Immature natural killer cell (primary cell): ENCODE data around the gene PGLYRP3. TPM values are rescaled to one million over a fixed set of nuclear protein-coding genes. Genes with fewer than 3 reads are reported as not detected.
"Not testable (repeated sequence)": the region's sequence is repeated elsewhere in the genome, so short reads cannot be mapped to it uniquely, and the experiment has no call there.

Source experiments
- DNase-seq, 3 donors: peaks; one replicate each; pipeline ENCODE4 v3.0.0; 2022; ENCODE audit warnings: mixed read lengths in 1 of 3
- H3K27ac Mint-ChIP-seq, 6 donors: one replicate each; pipeline ENCODE4 v1.8.0; 2020; ENCODE audit warnings: mixed read lengths in 6 of 6, mild to moderate bottlenecking in 5 of 6, inconsistent platforms in 4 of 6, moderate library complexity in 3 of 6
- H3K27me3 Mint-ChIP-seq, 3 donors: one replicate each; pipeline ENCODE4 v1.8.0; 2020 to 2021; ENCODE audit warnings: low read depth in 3 of 3, mild to moderate bottlenecking in 3 of 3, mixed read lengths in 3 of 3, moderate library complexity in 3 of 3, inconsistent platforms in 1 of 3
- H3K36me3 Mint-ChIP-seq, 3 donors: one replicate each; pipeline ENCODE4 v1.8.0; 2020; ENCODE audit warnings: mixed read lengths in 3 of 3, inconsistent platforms in 2 of 3, mild to moderate bottlenecking in 2 of 3
- H3K4me1 Mint-ChIP-seq, 2 donors: one replicate each; pipeline ENCODE4 v1.8.0; 2020; ENCODE audit warnings: inconsistent platforms in 2 of 2, mild to moderate bottlenecking in 2 of 2, mixed read lengths in 2 of 2, moderate library complexity in 1 of 2
- H3K4me3 Mint-ChIP-seq, 5 donors: one replicate each; pipeline ENCODE4 v1.8.0; 2020; ENCODE audit warnings: mild to moderate bottlenecking in 5 of 5, mixed read lengths in 5 of 5, inconsistent platforms in 3 of 5, moderate library complexity in 3 of 5
- H3K9me3 Mint-ChIP-seq, 6 donors: one replicate each; pipeline ENCODE4 v1.8.0; 2020; ENCODE audit warnings: mild to moderate bottlenecking in 6 of 6, mixed read lengths in 6 of 6, inconsistent platforms in 4 of 6, moderate library complexity in 3 of 6
- polyA plus RNA-seq, 3 donors: library from polyadenylated mRNA; unstranded; fragments of 300-500 nt; fragmentation: Illumina TruSeq; gene quantifications; one replicate each; pipeline ENCODE4 v1.2.3, GENCODE V29; 2021

Gene PGLYRP3
- polyA plus RNA-seq, 3 donors from 2014 or later = not detected

DNA sequence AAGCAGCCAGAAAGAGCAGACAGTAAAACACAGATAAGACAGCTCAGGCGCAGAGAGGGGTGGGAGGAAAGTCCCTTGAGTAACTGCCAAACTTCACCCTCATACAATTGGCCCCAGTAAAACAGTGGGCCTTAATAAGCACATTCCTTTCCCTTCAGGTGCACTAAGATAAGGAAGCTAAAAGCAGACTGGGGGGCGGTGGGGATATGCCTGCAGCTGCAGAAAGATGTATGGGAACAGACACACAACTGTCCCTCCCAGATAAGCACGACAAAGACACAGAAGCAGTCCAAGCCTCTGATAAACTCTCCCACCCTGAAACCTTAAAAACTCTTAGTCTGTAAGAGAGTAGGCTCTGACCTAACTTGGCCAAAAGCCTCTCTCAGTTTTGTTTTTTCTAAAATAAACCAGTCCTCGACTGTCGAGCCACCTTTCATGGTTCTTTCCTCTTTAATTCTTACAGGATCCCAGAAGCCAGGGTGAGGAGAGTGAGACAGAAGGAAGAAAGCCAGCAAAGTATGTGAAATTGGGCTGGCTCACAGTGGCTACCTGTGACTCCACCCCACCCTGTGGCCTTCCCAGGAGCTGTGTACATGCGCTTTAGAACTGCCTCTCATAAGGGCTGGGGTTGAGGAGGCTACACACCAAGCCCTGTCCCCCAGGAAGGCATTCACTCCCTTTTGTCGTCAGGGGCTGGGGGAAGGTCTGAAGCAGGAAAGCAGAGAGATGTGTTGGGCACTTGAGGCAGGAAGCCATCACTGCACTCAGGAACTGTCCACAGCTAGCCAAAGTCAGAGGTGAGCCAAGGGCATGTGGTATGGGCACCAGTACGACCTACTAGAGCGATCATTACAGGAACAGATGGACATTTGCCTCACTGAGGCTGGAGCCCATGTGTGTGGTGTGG lies 31.3 kb upstream of the PGLYRP3 start:
- Mint-ChIP-seq H3K9me3 (no peaks in the 10 kb centered on the region), H3K4me1 (peaks cover 20% of the 10 kb centered on the region in 2 donors), H3K4me3 (no peak overlapping the region), H3K36me3 (no peaks in the 10 kb centered on the region), H3K27ac (no peak overlapping the region), H3K27me3 (peaks cover 16 to 20% (median 19%) of the 10 kb centered on the region in 3 donors)
- no peak for DNase-seq

DNA sequence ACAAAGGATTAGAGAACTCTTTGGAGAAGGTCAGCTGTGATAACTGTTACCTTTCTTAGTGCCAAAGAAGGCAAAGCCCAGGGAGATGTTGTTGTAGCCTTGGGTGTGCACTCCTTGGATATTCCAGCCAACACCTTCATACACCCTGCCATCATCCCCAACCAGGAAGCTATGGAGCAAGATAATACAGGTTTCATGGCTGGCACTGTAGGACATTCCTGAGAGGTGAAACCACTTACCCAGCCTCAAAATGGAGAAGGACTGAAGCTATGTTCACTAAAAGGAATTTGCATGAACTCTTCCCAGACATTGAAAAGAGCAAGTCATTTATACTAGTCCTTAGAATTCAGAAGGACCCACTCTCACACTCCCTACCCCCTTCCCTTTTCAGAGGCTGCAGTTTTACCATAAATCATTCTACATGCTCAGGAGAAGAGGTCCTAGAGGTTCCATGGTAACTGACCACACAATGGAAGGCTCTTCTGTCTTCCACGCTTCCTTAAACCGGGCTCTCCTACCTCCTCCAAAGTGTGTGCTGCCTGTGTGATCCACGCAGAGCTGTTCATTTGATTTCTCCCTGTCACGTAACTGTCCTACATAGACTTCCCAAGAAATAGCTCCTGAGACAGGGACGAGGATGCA lies 30.4 kb upstream of the PGLYRP3 start:
- no peak overlapping the region for H3K4me3 Mint-ChIP-seq
- peaks cover 18 to 19% (median 19%) of the 10 kb centered on the region in 3 donors for H3K27me3 Mint-ChIP-seq

DNA sequence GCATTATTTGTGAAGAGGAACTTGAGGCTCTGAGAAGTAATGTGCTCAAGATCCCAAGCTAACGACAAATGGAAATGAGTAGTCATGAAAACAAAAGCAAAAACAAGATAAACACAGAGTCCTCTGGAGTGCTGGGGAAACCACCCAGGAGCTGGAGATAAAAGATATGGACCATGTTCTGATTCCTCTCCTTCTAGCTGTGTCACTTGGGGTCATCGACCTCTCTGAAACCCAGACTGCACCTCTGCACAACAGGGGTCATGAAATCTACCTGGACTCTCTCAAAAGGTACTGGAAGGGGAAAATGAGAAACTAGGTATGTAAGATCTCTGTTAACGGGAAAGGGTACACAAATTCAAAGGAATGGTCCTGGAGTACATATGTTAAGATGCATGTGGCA lies 29.4 kb upstream of the PGLYRP3 start:
- H3K27ac Mint-ChIP-seq = no peak overlapping the region
- no peak overlapping the region for H3K4me3 Mint-ChIP-seq
- no peak for DNase-seq
- peaks cover 15 to 16% (median 16%) of the 10 kb centered on the region in 3 donors for H3K27me3 Mint-ChIP-seq
- no peaks in the 10 kb centered on the region for H3K9me3 Mint-ChIP-seq
- no peaks in the 10 kb centered on the region for H3K36me3 Mint-ChIP-seq
- H3K4me1 Mint-ChIP-seq = peaks cover 20% of the 10 kb centered on the region in 2 donors

More for the DNA sequence above, 30.4 kb upstream of the PGLYRP3 start:
- no peaks in the 10 kb centered on the region for H3K36me3 Mint-ChIP-seq
- DNase-seq = no peak
- H3K9me3 Mint-ChIP-seq = no peaks in the 10 kb centered on the region
- H3K27ac Mint-ChIP-seq = no peak overlapping the region
- H3K4me1 Mint-ChIP-seq = peaks cover 20% of the 10 kb centered on the region in 2 donors

DNA sequence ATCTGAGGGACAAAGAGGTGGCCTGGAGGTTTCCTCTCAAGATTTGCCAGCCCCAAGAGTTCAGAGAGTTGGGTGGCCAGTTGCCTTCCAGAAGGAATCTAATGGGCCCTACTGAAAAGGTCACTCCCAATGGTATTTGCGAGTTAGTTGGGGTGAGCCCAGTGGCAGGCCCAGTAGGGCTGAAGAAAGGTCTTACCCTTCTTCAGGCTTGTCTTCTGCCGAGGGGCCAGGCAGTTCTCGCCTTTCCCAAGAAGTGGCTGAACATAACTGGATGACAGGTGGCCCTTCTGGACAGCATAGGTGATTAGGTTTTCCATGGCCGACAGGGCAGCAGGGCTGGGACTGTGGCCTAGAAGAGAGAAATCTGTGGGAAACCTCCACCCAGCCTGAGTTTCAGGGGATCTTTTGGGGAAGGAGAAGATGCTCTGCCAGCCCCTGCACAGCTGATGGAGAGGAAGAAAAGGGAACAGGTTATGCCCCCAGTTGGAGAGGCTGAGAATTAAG lies 28.7 kb upstream of the PGLYRP3 start:
- Mint-ChIP-seq H3K36me3 (no peaks in the 10 kb centered on the region), H3K27me3 (peaks cover 13 to 16% (median 13%) of the 10 kb centered on the region in 3 donors), H3K9me3 (no peaks in the 10 kb centered on the region), H3K4me1 (peaks cover 17% of the 10 kb centered on the region in 2 donors), H3K4me3 (no peak overlapping the region), H3K27ac (no peak overlapping the region)
- DNase-seq = no peak

DNA sequence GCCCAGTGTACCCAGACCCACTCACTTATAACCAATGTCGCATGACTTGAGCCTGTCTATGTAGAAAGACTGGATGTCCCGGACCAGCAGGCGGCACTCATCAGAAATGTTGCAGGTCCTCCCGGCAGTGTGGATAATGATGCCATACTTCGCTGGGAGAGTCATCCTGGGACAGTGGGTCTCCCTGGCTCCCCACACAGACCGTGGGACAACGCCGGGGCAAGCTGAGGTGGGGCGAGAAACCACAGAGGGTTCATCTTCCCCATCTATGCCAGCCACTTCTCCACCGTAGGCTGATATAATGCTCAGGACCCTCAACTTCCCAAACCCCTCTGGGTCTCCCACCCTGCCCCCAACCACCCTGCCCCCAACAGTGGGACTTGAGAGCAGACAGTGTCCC lies 27.6 kb upstream of the PGLYRP3 start:
- DNase-seq = no peak
- H3K4me1 Mint-ChIP-seq = peaks cover 6% of the 10 kb centered on the region in 2 donors
- H3K27ac Mint-ChIP-seq = no peak overlapping the region
- H3K4me3 Mint-ChIP-seq = no peak overlapping the region
- H3K9me3 Mint-ChIP-seq = no peaks in the 10 kb centered on the region
- no peaks in the 10 kb centered on the region for H3K36me3 Mint-ChIP-seq
- peaks cover 12 to 15% (median 13%) of the 10 kb centered on the region in 3 donors for H3K27me3 Mint-ChIP-seq

DNA sequence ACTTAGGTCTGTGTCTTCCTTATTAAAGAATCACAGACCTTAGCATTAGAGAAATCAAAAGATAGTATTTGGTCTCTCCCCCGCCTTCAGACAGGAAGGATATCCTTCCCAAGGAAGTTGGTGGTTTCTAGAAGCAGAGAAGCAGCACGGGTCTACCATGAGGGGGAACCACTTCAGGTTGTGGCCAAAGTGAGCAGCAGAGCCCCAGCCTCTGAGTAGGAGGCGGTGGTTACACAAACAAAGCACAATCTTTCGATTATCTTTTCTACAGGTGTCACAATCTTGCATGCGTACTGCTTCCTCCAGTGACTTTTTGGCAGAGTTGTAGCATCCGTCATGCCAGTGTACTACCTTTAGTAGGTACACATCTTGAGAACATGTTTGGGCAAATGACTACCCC lies 27.1 kb upstream of the PGLYRP3 start:
- H3K27me3 Mint-ChIP-seq = peaks cover 12 to 15% (median 13%) of the 10 kb centered on the region in 3 donors
- no peaks in the 10 kb centered on the region for H3K9me3 Mint-ChIP-seq
- H3K27ac Mint-ChIP-seq = no peak overlapping the region
- DNase-seq = no peak
- no peaks in the 10 kb centered on the region for H3K36me3 Mint-ChIP-seq
- peaks cover 3 to 6% of the 10 kb centered on the region in 2 donors for H3K4me1 Mint-ChIP-seq
- no peak overlapping the region for H3K4me3 Mint-ChIP-seq

DNA sequence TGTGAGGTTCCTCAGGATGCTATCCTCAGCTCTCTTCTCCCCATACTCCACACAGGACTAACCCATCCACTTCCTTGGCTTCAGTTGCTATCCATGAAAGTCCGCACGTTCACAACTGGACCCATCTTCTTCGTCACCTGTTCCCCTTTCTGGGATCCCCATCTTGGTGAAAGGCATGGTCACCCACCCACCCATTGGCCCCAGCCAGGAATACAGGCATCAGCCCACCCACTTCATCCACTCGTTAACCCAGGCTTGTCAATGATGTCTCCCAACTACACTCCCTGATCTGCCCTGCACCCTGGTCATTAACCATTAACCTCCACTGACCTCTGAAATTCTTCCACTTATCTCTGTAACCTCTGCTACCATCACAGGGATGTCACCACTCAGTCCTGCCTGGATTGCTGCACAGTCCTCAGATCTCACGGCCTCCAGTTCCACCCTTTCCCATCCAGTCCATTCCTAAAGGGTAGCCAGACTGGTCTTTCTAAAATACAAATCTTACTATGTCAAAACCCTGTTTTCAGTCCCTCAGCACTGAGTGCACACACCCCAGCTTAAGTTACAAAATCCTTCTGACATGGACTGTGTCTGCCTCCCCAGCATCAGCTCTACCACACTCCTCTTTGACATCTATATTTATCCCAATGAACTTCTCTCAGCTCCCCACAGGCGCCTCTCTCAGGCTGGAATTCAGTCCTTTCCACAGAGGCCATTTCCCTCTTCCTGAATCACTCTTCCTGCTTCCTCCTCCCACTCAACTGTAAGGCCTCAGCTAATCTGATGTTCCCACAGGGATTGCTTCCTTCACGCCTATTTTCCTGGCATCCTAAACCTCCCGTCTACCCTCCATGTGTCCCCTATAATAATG lies 25.5 kb upstream of the PGLYRP3 start:
- Mint-ChIP-seq H3K4me1 (peaks cover 3 to 6% of the 10 kb centered on the region in 2 donors), H3K36me3 (no peaks in the 10 kb centered on the region), H3K9me3 (no peaks in the 10 kb centered on the region), H3K4me3 (no peak overlapping the region), H3K27ac (no peak overlapping the region), H3K27me3 (peaks cover 6 to 13% (median 8%) of the 10 kb centered on the region in 3 donors)
- no peak for DNase-seq

DNA sequence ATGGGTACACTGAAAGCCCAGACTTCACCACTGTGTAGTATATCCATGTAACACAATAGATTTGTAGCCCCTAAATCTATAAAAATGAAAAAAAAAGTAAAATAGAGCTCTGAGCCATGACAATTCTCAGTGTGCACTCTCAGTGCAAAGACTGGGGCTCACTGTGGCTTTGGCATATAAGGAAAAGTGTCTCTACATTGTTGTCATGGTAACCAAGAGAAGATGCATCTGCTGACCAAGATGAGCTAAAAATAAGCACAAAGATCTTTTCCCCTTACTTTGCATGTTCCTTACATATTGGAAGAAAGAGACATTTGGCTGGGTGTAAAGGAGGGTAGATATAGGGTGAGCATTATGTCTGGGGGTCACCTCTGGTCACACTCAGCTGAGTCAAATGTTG lies 23.9 kb upstream of the PGLYRP3 start:
- peaks cover 4 to 16% (median 7%) of the 10 kb centered on the region in 3 donors for H3K27me3 Mint-ChIP-seq

DNA sequence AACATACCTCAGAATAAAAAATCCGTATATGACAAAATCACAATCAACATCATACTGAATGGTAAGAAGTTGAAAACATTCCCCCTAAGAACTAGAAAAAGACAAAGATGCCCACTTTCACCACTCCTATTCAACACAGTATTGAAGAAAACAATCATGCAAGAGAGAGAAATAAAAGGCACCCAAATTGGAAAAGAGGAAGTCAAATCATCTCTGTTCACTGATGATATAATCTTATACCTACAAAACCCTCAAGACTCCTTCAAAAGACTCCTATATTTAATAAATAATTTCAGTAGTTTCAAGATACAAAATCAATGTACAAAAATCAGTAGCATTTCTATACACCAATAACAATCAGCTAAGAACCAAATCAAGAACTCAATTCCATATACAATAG lies 21.1 kb upstream of the PGLYRP3 start:
- Mint-ChIP-seq H3K4me3 (no peak overlapping the region), H3K9me3 (peaks cover 5 to 27% (median 10%) of the 10 kb centered on the region in 6 donors), H3K4me1 (no peaks in the 10 kb centered on the region), H3K36me3 (no peaks in the 10 kb centered on the region), H3K27ac (no peak overlapping the region), H3K27me3 (peaks cover 8 to 17% (median 14%) of the 10 kb centered on the region in 3 donors)
- DNase-seq = no peak

More for the DNA sequence above, 23.9 kb upstream of the PGLYRP3 start:
- no peak for DNase-seq
- peaks cover 3 to 6% of the 10 kb centered on the region in 2 donors for H3K4me1 Mint-ChIP-seq
- H3K36me3 Mint-ChIP-seq = no peaks in the 10 kb centered on the region
- no peak overlapping the region for H3K27ac Mint-ChIP-seq
- no peak overlapping the region for H3K4me3 Mint-ChIP-seq
- H3K9me3 Mint-ChIP-seq = peaks cover under 1 to 6% (median 3%) of the 10 kb centered on the region in 6 donors

DNA sequence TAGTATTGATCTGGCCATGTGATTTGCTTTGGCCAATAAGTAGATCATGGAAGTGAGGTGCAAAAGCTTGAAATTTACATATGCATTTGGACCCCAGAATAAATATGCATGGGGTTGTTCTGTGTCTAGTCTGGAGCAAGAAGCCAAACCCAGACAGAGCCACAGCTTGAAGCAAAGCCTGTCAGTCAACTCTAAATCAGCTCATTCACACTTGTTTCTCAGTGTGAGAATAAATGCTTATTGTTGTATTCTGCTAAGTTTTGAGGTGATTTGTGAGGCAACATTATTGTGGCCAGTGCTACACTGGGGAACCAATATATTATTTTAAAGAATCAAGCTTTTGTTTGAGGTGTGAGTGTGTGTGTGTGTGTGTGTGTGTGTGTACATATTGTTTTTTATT lies 12.2 kb upstream of the PGLYRP3 start:
- no peaks in the 10 kb centered on the region for H3K36me3 Mint-ChIP-seq
- peaks cover 3 to 40% (median 12%) of the 10 kb centered on the region in 6 donors for H3K9me3 Mint-ChIP-seq
- no peak for DNase-seq
- peaks cover 2 to 5% (median 5%) of the 10 kb centered on the region in 3 donors for H3K27me3 Mint-ChIP-seq
- H3K4me3 Mint-ChIP-seq = no peak overlapping the region
- H3K27ac Mint-ChIP-seq = no peak overlapping the region
- H3K4me1 Mint-ChIP-seq = no peaks in the 10 kb centered on the region

DNA sequence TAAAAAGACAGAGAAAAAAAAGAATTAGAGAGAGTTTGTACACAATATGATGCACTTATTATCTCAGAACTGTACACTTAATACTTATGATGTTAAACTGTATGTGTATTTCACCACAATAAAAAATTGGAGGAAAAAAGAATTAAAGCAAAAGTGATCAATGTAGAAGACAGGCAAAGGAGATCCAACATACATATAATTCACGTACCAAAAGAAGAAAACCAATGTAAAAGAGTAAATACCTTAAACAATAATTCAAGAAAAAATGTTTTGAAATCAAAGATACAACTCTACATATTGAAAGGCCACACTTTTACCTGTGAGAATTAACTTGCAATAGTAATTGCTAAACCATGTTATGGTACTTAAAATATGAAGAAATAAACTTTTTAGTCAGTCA lies 9.8 kb upstream of the PGLYRP3 start:
- no peaks in the 10 kb centered on the region for H3K36me3 Mint-ChIP-seq
- H3K4me1 Mint-ChIP-seq = no peaks in the 10 kb centered on the region
- DNase-seq = no peak
- H3K27me3 Mint-ChIP-seq = peaks cover 0 to 3% (median 1%) of the 10 kb centered on the region in 3 donors
- H3K9me3 Mint-ChIP-seq = peaks cover 2 to 25% (median 10%) of the 10 kb centered on the region in 6 donors
- no peak overlapping the region for H3K27ac Mint-ChIP-seq
- no peak overlapping the region for H3K4me3 Mint-ChIP-seq

DNA sequence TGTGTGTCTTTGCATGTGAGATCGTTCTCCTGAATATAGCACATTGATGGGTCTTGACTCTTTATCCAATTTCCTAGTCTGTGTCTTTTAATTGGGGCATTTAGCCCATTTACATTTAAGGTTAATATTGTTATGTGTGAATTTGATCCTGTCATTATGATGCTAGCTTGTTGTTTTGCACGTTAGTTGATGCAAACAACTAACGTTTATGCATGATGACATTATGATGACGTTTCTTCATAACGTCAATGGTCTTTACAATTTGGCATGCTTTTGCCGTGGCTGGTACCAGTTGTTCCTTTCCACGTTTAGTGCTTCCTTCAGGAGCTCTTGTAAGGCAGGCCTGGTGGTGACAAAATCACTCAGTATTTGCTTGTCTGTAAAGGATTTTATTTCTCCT lies 5.4 kb upstream of the PGLYRP3 start:
- not testable (repeated sequence) for H3K27me3 Mint-ChIP-seq, DNase-seq, H3K36me3 Mint-ChIP-seq, H3K27ac Mint-ChIP-seq, H3K4me3 Mint-ChIP-seq, H3K4me1 Mint-ChIP-seq
- peaks cover 0 to 15% (median 9%) of the 10 kb centered on the region in 6 donors for H3K9me3 Mint-ChIP-seq

DNA sequence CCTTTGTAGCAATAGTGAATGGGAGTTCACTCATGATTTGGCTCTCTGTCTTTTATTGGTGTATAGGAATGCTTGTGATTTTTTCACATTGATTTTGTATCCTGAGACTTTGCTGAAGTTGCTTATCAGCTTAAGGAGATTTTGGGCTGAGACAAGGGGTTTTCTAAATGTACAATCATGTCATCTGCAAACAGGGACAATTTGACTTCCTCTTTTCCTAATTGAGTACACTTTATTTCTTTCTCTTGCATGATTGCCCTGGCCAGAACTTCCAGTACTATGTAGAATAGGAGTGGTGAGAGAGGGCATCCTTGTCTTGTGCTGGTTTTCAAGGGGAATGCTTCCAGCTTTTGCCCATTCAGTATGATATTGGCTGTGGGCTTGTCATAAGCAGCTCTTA lies 3.3 kb upstream of the PGLYRP3 start:
- H3K4me1 Mint-ChIP-seq, H3K4me3 Mint-ChIP-seq, H3K36me3 Mint-ChIP-seq, DNase-seq, H3K9me3 Mint-ChIP-seq, H3K27ac Mint-ChIP-seq: not testable (repeated sequence)
- peaks cover 2 to 12% (median 3%) of the 10 kb centered on the region in 3 donors for H3K27me3 Mint-ChIP-seq
